Activated T-helper 17 cell treated with anti-CD3 and anti-CD28 coated beads, Interleukin-2, amount 50 U/mL, for 72 hours (primary cell): Measurements from ENCODE around the gene SLC25A19. TPM values are rescaled to one million over a fixed set of nuclear protein-coding genes. Genes with fewer than 3 reads are reported as not detected.
"Not testable (repeated sequence)": the region's sequence is repeated elsewhere in the genome, so short reads cannot be mapped to it uniquely, and the experiment has no call there.

Experiments
- ATAC-seq: fragments of 150-1000 bp; cut with Tn5 transposase; replicated peaks from 2 replicates; pipeline ENCODE4 v1.10.0; 2021; ENCODE audit warnings: mild to moderate bottlenecking, moderate library complexity
- H3K27ac Mint-ChIP-seq: one replicate; pipeline ENCODE4 v1.8.0; 2022; ENCODE audit warnings: mixed read lengths
- H3K27me3 Mint-ChIP-seq: one replicate; pipeline ENCODE4 v1.8.0; 2022; ENCODE audit warnings: mixed read lengths
- H3K36me3 Mint-ChIP-seq: one replicate; pipeline ENCODE4 v1.8.0; 2022; ENCODE audit warnings: low read depth, mild to moderate bottlenecking, mixed read lengths
- H3K4me1 Mint-ChIP-seq: one replicate; pipeline ENCODE4 v1.8.0; 2022; ENCODE audit warnings: mixed read lengths
- H3K4me3 Mint-ChIP-seq: one replicate; pipeline ENCODE4 v1.8.0; 2022; ENCODE audit warnings: mild to moderate bottlenecking, mixed read lengths
- H3K9me3 Mint-ChIP-seq: one replicate; pipeline ENCODE4 v1.8.0; 2022; ENCODE audit warnings: mixed read lengths
- total RNA-seq, 2 donors: library from RNA; stranded (reverse); gene quantifications; one replicate each; pipeline ENCODE4 v1.2.3, GENCODE V29; 2022

The SLC25A19 gene
- total RNA-seq, 2 donors from 2014 or later, result 97.4 to 113 TPM

- peaks cover 6% of the 10 kb centered on the region for H3K4me1 Mint-ChIP-seq
- H3K4me3 Mint-ChIP-seq, result peak overlapping the region; percentile 96
- no peaks in the 10 kb centered on the region for H3K9me3 Mint-ChIP-seq
- peak overlapping the region; percentile 99 for H3K27ac Mint-ChIP-seq
- no peak for ATAC-seq
- H3K27me3 Mint-ChIP-seq, result no peaks in the 10 kb centered on the region
- peaks cover 64% of the 10 kb centered on the region for H3K36me3 Mint-ChIP-seq
These were observed 874 bp downstream of the SLC25A19 start for GRCh38 chr17:75288359-75288758.

DNA sequence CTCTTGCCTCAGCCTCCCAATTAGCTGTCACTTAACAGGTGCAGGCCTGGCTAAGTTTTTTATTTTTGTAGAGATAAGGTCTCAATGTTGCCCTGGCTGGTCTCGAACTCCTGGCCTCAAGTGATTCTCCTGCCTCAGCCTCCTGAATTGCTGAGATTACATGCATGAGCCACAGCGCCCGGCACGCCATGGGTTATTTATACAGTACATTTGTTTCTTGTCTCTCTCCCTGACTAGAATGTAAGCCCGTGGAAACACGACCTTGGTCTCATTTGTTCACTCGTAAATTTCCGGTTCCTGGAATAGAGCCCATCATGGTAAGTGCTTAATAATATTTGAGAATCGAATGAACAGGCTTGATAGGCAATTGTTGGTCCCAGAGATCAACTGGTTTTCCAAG lies 2.0 kb downstream of the SLC25A19 start:
- ATAC-seq, result no peak
- Mint-ChIP-seq H3K27ac (no peak overlapping the region), H3K36me3 (peaks cover 74% of the 10 kb centered on the region), H3K27me3 (no peaks in the 10 kb centered on the region), H3K9me3 (no peaks in the 10 kb centered on the region), H3K4me1 (peaks cover 6% of the 10 kb centered on the region), H3K4me3 (peak overlapping the region; percentile 96)

GRCh38 chr17:75285123-75285522 lies 4.1 kb downstream of the SLC25A19 start:
- no peak for ATAC-seq
- no peak overlapping the region for H3K27ac Mint-ChIP-seq
- H3K27me3 Mint-ChIP-seq, result no peaks in the 10 kb centered on the region
- H3K4me1 Mint-ChIP-seq, result peaks cover 6% of the 10 kb centered on the region
- H3K9me3 Mint-ChIP-seq, result no peaks in the 10 kb centered on the region
- no peak overlapping the region for H3K4me3 Mint-ChIP-seq
- H3K36me3 Mint-ChIP-seq, result peaks cover 95% of the 10 kb centered on the region

GRCh38 chr17:75280189-75280588 lies 9.0 kb downstream of the SLC25A19 start:
- not testable (repeated sequence) for H3K27ac Mint-ChIP-seq

GRCh38 chr17:75277664-75278071 lies 11.6 kb downstream of the SLC25A19 start:
- Mint-ChIP-seq H3K27ac (no peak overlapping the region), H3K4me3 (no peak overlapping the region), H3K9me3 (no peaks in the 10 kb centered on the region), H3K36me3 (peaks cover 94% of the 10 kb centered on the region), H3K4me1 (peaks cover 8% of the 10 kb centered on the region), H3K27me3 (no peaks in the 10 kb centered on the region)
- no peak for ATAC-seq

More at GRCh38 chr17:75280189-75280588, 9.0 kb downstream of the SLC25A19 start:
- H3K9me3 Mint-ChIP-seq, H3K27me3 Mint-ChIP-seq, H3K4me1 Mint-ChIP-seq, ATAC-seq, H3K4me3 Mint-ChIP-seq: not testable (repeated sequence)
- peaks cover 93% of the 10 kb centered on the region for H3K36me3 Mint-ChIP-seq

GRCh38 chr17:75273977-75274708 lies 15.1 kb downstream of the SLC25A19 start:
- Mint-ChIP-seq H3K36me3 (peaks cover 69% of the 10 kb centered on the region), H3K4me1 (peaks cover 18% of the 10 kb centered on the region), H3K27ac (peak overlapping the region; percentile 68), H3K27me3 (no peaks in the 10 kb centered on the region), H3K9me3 (no peaks in the 10 kb centered on the region), H3K4me3 (peak overlapping the region; percentile 36)
- ATAC-seq, result no peak

DNA sequence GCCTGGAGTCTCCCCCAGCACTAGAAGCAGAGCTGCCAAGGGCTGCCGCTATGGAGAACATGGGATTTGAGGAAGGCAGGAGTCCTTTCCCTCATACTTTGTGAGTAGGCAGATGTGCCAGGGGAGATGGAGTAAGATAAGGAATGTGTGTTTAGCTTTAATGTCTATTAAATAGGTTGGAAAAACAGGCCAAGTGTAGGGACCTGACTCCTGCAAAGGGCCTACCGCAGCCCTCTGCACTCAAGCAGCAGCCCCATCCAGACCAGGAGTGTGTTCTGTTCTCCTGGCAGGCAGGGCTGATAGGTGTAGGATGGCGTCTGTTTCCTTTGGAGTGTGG lies 16.4 kb downstream of the SLC25A19 start:
- H3K9me3 Mint-ChIP-seq, result no peaks in the 10 kb centered on the region
- no peak for ATAC-seq
- H3K27me3 Mint-ChIP-seq, result no peaks in the 10 kb centered on the region
- H3K4me3 Mint-ChIP-seq, result peak overlapping the region; percentile 79
- H3K27ac Mint-ChIP-seq, result peak overlapping the region; percentile 76
- H3K4me1 Mint-ChIP-seq, result peaks cover 20% of the 10 kb centered on the region
- H3K36me3 Mint-ChIP-seq, result peaks cover 58% of the 10 kb centered on the region

- H3K27me3 Mint-ChIP-seq, result no peaks in the 10 kb centered on the region
- no peak for ATAC-seq
These were observed 17.0 kb downstream of the SLC25A19 start for GRCh38 chr17:75271955-75272847.

GRCh38 chr17:75271233-75271954 lies 17.8 kb downstream of the SLC25A19 start:
- H3K27me3 Mint-ChIP-seq, result no peaks in the 10 kb centered on the region
- peaks cover 52% of the 10 kb centered on the region for H3K36me3 Mint-ChIP-seq
- no peaks in the 10 kb centered on the region for H3K9me3 Mint-ChIP-seq
- peak overlapping the region; percentile 79 for H3K27ac Mint-ChIP-seq
- H3K4me1 Mint-ChIP-seq, result peaks cover 20% of the 10 kb centered on the region
- H3K4me3 Mint-ChIP-seq, result peak overlapping the region; percentile 79
- peak; percentile 82 for ATAC-seq

More at GRCh38 chr17:75271955-75272847, 17.0 kb downstream of the SLC25A19 start:
- H3K36me3 Mint-ChIP-seq, result peaks cover 52% of the 10 kb centered on the region
- no peaks in the 10 kb centered on the region for H3K9me3 Mint-ChIP-seq
- peak overlapping the region; percentile 79 for H3K27ac Mint-ChIP-seq
- peaks cover 20% of the 10 kb centered on the region for H3K4me1 Mint-ChIP-seq
- peak overlapping the region; percentile 79 for H3K4me3 Mint-ChIP-seq

- H3K36me3 Mint-ChIP-seq, result peaks cover 54% of the 10 kb centered on the region
- peak within 1 kb of the TSS; percentile 87 for H3K4me3 Mint-ChIP-seq
- no peaks in the 10 kb centered on the region for H3K27me3 Mint-ChIP-seq
- H3K4me1 Mint-ChIP-seq, result peaks cover 20% of the 10 kb centered on the region
- peak within 1 kb of the TSS; percentile 79 for H3K27ac Mint-ChIP-seq
- no peaks in the 10 kb centered on the region for H3K9me3 Mint-ChIP-seq
- ATAC-seq, result no peak
These were observed 18.3 kb downstream of the SLC25A19 start, which contains the start of gene MIF4GD for GRCh38 chr17:75270966-75271232. MIF4GD (minus strand) TSS chr17:75271231; CDS start chr17:75270195, 1,036 bp downstream.

- H3K9me3 Mint-ChIP-seq, result no peaks in the 10 kb centered on the region
- peak overlapping the region; percentile 87 for H3K4me3 Mint-ChIP-seq
- H3K4me1 Mint-ChIP-seq, result peaks cover 19% of the 10 kb centered on the region
- H3K27me3 Mint-ChIP-seq, result no peaks in the 10 kb centered on the region
- ATAC-seq, result peak; percentile 61
- peaks cover 56% of the 10 kb centered on the region for H3K36me3 Mint-ChIP-seq
- peak overlapping the region; percentile 74 for H3K27ac Mint-ChIP-seq
These were observed 18.8 kb downstream of the SLC25A19 start for GRCh38 chr17:75270218-75270965.

GRCh38 chr17:75269844-75270217 lies 19.4 kb downstream of the SLC25A19 start:
- Mint-ChIP-seq H3K4me1 (peaks cover 16% of the 10 kb centered on the region), H3K27me3 (no peaks in the 10 kb centered on the region)

DNA sequence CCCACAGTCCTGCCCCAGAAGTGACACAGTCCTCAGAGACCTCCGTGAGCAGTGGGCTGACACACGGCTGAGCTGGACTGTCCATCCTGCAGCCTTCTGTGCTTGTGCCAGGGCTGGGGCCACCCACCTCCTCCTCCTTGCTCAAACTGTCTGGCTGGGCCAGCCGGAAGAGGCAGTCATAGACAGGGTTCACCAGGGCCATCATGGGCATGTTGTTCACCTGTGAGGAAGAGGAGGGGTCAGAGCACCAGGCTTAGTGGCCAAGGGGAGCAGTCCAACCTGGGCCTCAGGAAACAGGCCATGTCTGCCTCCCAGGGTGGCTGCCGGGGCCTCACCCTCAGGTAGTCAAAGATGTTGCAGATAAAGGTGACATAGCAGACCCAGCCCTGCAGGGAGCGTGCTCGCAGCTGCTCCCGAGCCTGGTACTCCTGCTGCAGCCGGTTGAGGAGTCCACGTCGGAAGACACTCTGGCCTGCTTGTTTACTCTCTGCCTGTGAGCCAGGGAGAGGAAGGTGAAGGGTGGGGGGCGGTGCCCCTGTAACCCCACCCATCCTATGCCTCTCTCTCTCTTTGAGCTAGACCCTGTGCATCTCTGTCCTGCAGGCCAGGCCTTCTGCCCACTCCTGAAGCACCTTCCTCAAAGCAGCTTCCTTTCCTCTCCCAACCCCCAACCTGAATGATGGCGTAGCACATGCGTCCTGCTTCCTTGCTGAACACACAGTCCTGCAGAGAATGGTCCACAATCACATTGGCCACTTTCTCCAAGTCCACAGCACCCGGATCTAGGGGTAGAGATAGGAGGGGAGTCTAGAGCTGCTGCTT lies 21.6 kb downstream of the SLC25A19 start:
- no peak for ATAC-seq
- Mint-ChIP-seq H3K4me3 (no peak overlapping the region), H3K4me1 (peaks cover 12% of the 10 kb centered on the region), H3K27me3 (no peaks in the 10 kb centered on the region), H3K27ac (no peak overlapping the region), H3K9me3 (no peaks in the 10 kb centered on the region), H3K36me3 (peaks cover 56% of the 10 kb centered on the region)

More at GRCh38 chr17:75269844-75270217, 19.4 kb downstream of the SLC25A19 start:
- H3K36me3 Mint-ChIP-seq, result peaks cover 56% of the 10 kb centered on the region
- peak overlapping the region; percentile 87 for H3K4me3 Mint-ChIP-seq
- ATAC-seq, result peak; percentile 5
- H3K9me3 Mint-ChIP-seq, result no peaks in the 10 kb centered on the region
- H3K27ac Mint-ChIP-seq, result peak overlapping the region; percentile 74
